ENCODE data around the gene RUNX1. TPM values are rescaled to one million over a fixed set of nuclear protein-coding genes. Genes with fewer than 3 reads are reported as not detected.

RUNX1 gene
- total and polyA plus RNA-seq, 2 of the 13 experiments (the other 11 are each of a cell fraction or from before 2014, with no cell fraction given), result 5.4 to 6.4 TPM

DNA sequence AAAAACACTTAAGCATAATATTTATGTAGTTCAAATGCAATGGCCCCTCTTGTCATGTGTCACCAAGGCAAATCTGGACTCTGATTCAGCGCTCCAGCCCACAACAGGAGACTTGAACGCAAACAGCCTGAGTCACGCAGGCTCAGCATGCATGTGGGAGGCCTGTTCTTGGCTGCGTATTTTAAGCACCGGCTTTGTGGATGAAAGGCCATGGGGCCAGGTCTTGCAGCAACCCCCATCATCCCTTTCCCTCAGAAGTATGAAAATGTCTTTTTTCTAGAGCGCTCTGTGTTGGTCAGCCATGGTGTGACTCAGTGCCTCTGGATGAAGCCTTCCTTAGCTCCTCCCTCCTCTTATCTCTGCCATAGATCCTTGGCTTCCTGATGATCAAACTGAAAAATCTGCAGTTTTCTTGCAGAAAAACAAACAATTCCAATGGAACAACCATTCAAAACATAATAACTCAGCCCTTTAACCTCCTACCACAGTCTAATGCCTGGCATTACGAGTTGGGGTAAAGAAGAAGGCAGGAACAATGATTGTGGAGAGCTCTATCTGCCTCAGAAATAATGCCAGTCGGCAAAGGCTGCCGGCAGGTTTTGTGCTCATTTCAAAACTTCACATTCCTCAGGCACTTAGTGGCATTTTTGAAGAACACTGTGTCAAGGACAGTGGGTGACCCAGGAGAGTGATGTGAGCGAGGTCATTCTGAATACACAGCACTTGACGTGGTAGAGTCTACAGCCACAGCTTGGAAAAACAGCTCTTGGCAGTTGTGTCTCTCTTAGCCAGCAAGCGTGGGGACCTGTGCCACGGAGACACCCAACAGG lies 212.8 kb downstream of the RUNX1 start (continued):
- TF ChIP-seq KLF12 (CRISPR knock-in tag; IDR thresholded peaks at IDR 0.05; ENCODE audit: borderline replicate concordance) (no peak), ZNF207 (IDR thresholded peaks at IDR 0.05; ENCODE audit: borderline replicate concordance) (no peak), MZF1 (CRISPR knock-in tag; IDR thresholded peaks at IDR 0.05; ENCODE audit: borderline replicate concordance) (no peak), ZNF33B (CRISPR knock-in tag; IDR thresholded peaks at IDR 0.05) (no peak), ZNF713 (CRISPR knock-in tag; IDR thresholded peaks at IDR 0.05) (no peak), CHD2 (IDR thresholded peaks at IDR 0.05; ENCODE audit: low read depth, low read length) (no peak), DR1 (CRISPR knock-in tag; IDR thresholded peaks at IDR 0.05) (no peak), KDM6A (CRISPR knock-in tag; IDR thresholded peaks at IDR 0.05; ENCODE audit: low read depth) (peak; percentile 42), ONECUT2 (CRISPR knock-in tag; IDR thresholded peaks at IDR 0.05) (no peak), ZNF441 (CRISPR knock-in tag; IDR thresholded peaks at IDR 0.05; ENCODE audit: borderline replicate concordance) (no peak), GZF1 (CRISPR knock-in tag; IDR thresholded peaks at IDR 0.05) (no peak), SMARCE1 (IDR thresholded peaks at IDR 0.05; ENCODE audit: borderline replicate concordance) (no peak), ZNF577 (CRISPR knock-in tag; IDR thresholded peaks at IDR 0.05; ENCODE audit: borderline replicate concordance, low read depth) (no peak), ZC3H13 (CRISPR knock-in tag; IDR thresholded peaks at IDR 0.05) (no peak), FOXC1 (CRISPR knock-in tag; IDR thresholded peaks at IDR 0.05; ENCODE audit: borderline replicate concordance) (no peak), ZIK1 (CRISPR knock-in tag; IDR thresholded peaks at IDR 0.05; ENCODE audit: borderline replicate concordance, low read depth) (no peak), POLR2AphosphoS2 (IDR thresholded peaks at IDR 0.05; ENCODE audit: low read depth, low read length) (no peak), ZNF800 (CRISPR knock-in tag; IDR thresholded peaks at IDR 0.05) (no peak), GATAD1 (CRISPR knock-in tag; IDR thresholded peaks at IDR 0.05) (0 out of 2 replicates have a peak, but pooled peaks have one; percentile 2), TP53 (CRISPR knock-in tag; conservative IDR thresholded peaks at IDR 0.05) (no peak), ZNF468 (CRISPR knock-in tag; IDR thresholded peaks at IDR 0.05) (no peak)
- TF ChIP-seq, protein P1, sequence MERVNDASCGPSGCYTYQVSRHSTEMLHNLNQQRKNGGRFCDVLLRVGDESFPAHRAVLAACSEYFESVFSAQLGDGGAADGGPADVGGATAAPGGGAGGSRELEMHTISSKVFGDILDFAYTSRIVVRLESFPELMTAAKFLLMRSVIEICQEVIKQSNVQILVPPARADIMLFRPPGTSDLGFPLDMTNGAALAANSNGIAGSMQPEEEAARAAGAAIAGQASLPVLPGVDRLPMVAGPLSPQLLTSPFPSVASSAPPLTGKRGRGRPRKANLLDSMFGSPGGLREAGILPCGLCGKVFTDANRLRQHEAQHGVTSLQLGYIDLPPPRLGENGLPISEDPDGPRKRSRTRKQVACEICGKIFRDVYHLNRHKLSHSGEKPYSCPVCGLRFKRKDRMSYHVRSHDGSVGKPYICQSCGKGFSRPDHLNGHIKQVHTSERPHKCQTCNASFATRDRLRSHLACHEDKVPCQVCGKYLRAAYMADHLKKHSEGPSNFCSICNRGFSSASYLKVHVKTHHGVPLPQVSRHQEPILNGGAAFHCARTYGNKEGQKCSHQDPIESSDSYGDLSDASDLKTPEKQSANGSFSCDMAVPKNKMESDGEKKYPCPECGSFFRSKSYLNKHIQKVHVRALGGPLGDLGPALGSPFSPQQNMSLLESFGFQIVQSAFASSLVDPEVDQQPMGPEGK (CRISPR knock-in tag; IDR thresholded peaks at IDR 0.05), result peak; percentile 30; the same call in 1 of the 2 replicates
- TF ChIP-seq, protein P2, sequence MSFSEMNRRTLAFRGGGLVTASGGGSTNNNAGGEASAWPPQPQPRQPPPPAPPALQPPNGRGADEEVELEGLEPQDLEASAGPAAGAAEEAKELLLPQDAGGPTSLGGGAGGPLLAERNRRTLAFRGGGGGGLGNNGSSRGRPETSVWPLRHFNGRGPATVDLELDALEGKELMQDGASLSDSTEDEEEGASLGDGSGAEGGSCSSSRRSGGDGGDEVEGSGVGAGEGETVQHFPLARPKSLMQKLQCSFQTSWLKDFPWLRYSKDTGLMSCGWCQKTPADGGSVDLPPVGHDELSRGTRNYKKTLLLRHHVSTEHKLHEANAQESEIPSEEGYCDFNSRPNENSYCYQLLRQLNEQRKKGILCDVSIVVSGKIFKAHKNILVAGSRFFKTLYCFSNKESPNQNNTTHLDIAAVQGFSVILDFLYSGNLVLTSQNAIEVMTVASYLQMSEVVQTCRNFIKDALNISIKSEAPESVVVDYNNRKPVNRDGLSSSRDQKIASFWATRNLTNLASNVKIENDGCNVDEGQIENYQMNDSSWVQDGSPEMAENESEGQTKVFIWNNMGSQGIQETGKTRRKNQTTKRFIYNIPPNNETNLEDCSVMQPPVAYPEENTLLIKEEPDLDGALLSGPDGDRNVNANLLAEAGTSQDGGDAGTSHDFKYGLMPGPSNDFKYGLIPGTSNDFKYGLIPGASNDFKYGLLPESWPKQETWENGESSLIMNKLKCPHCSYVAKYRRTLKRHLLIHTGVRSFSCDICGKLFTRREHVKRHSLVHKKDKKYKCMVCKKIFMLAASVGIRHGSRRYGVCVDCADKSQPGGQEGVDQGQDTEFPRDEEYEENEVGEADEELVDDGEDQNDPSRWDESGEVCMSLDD (CRISPR knock-in tag; IDR thresholded peaks at IDR 0.05; ENCODE audit: borderline replicate concordance), result no peak

Measured in HepG2 (cell line).